ENCODE results near the gene ZNF175. TPM values are rescaled to one million over a fixed set of nuclear protein-coding genes. Genes with fewer than 3 reads are reported as not detected.
A peak's percentile ranks its signal among the peaks of the same experiment; 100 is the strongest.
"Not testable (repeated sequence)": the region's sequence is repeated elsewhere in the genome, so short reads cannot be mapped to it uniquely, and the experiment has no call there.

The ZNF175 gene
- total RNA-seq, 1 experiment from 2014 or later = 4.0 TPM

- DNase-seq (ENCODE audit: low read depth) = no peak
These were observed 55.6 kb downstream of the ZNF175 start for GRCh38 chr19:51626675-51627074.

- no peak for DNase-seq (ENCODE audit: low read depth)
These were observed 56.5 kb downstream of the ZNF175 start for GRCh38 chr19:51627491-51628138.

- no peak for DNase-seq (ENCODE audit: low read depth)
These were observed 57.3 kb downstream of the ZNF175 start for GRCh38 chr19:51628153-51628939.

- DNase-seq (ENCODE audit: low read depth) = not testable (repeated sequence)
These were observed 59.2 kb downstream of the ZNF175 start, which contains the start of gene SIGLEC5 for GRCh38 chr19:51630315-51630714. SIGLEC5 (minus strand) TSS chr19:51630401; CDS start chr19:51630335, 66 bp downstream.

- DNase-seq (ENCODE audit: low read depth) = no peak
These were observed 61.0 kb downstream of the ZNF175 start for GRCh38 chr19:51632126-51632525.

- peak; percentile 13 for DNase-seq (ENCODE audit: low read depth)
These were observed 66.4 kb downstream of the ZNF175 start for GRCh38 chr19:51637362-51637978.

GRCh38 chr19:51639916-51640315, 68.8 kb downstream of the ZNF175 start:
- DNase-seq (ENCODE audit: low read depth) = no peak

- no peak for DNase-seq (ENCODE audit: low read depth)
These were observed 69.3 kb downstream of the ZNF175 start for GRCh38 chr19:51640386-51640785.

- DNase-seq (ENCODE audit: low read depth) = no peak
These were observed 70.6 kb downstream of the ZNF175 start for GRCh38 chr19:51641648-51642047.

Other genes starting within 250 kb of the ZNF175 start
- gene VSIG10L, start 229.1 kb upstream of the ZNF175 start, total RNA-seq (2014; rRNA removed) = 0.77 and 1.2 TPM in 2 replicates
- 93.4 and 100 TPM in 2 replicates for gene ETFB, start 204.9 kb upstream of the ZNF175 start, total RNA-seq (2014; rRNA removed)
- not detected in 2 replicates for gene CLDND2, start 202.3 kb upstream of the ZNF175 start, total RNA-seq (2014; rRNA removed)
- gene NKG7, start 198.6 kb upstream of the ZNF175 start, total RNA-seq (2014; rRNA removed) = not detected in 2 replicates
- not detected in 2 replicates for gene LIM2, start 183.3 kb upstream of the ZNF175 start, total RNA-seq (2014; rRNA removed)
- gene C19orf84, start 180.7 kb upstream of the ZNF175 start, total RNA-seq (2014; rRNA removed) = not detected in 2 replicates
- gene SIGLEC10, start 153.6 kb upstream of the ZNF175 start, total RNA-seq (2014; rRNA removed) = not detected in 2 replicates
- gene SIGLEC8, start 112.8 kb upstream of the ZNF175 start, total RNA-seq (2014; rRNA removed) = not detected in 2 replicates
- gene CEACAM18, start 92.7 kb upstream of the ZNF175 start, total RNA-seq (2014; rRNA removed) = not detected in 2 replicates
- not detected in 2 replicates for gene SIGLEC12, start 69.5 kb upstream of the ZNF175 start, total RNA-seq (2014; rRNA removed)
- gene SIGLEC6, start 39.6 kb upstream of the ZNF175 start, total RNA-seq (2014; rRNA removed) = not detected in 2 replicates
- gene SIGLEC5, start 59.1 kb downstream of the ZNF175 start, total RNA-seq (2014; rRNA removed) = not detected in 2 replicates
- gene SIGLEC14, start 75.5 kb downstream of the ZNF175 start, total RNA-seq (2014; rRNA removed) = not detected in 2 replicates
- gene SPACA6, start 122.0 kb downstream of the ZNF175 start, total RNA-seq (2014; rRNA removed) = 12.9 and 27.3 TPM in 2 replicates
- gene HAS1, start 152.7 kb downstream of the ZNF175 start, total RNA-seq (2014; rRNA removed) = 59.1 and 139 TPM in 2 replicates
- 9.7 and 10.9 TPM in 2 replicates for gene FPR1, start 180.6 kb downstream of the ZNF175 start, total RNA-seq (2014; rRNA removed)
- 0.40 and 1.8 TPM in 2 replicates for gene FPR2, start 189.9 kb downstream of the ZNF175 start, total RNA-seq (2014; rRNA removed)
- gene FPR3, start 223.9 kb downstream of the ZNF175 start, total RNA-seq (2014; rRNA removed) = not detected in 2 replicates